Keratinocyte (primary cell): Measurements from ENCODE around the gene CNFN. TPM values are rescaled to one million over a fixed set of nuclear protein-coding genes. Genes with fewer than 3 reads are reported as not detected.

Source experiments
- DNase-seq: peaks from one replicate; pipeline ENCODE4 v3.0.0-alpha.2; 2011; ENCODE audit warnings: low read depth, missing footprints, low spot score
- FAIRE-seq: peaks from 2 replicates; lab custom pipeline; 2011; peaks lifted over from hg19 to GRCh38; lab: Jason Lieb, UNC
- H2AFZ ChIP-seq: 2 replicates; pipeline ENCODE4 v1.6.0; 2012; ENCODE audit warnings: low read length, control low read depth, inconsistent platforms; ENCODE audit not compliant: control insufficient read depth
- H3K27ac ChIP-seq: 2 replicates; pipeline ENCODE4 v1.5.1; 2011; ENCODE audit warnings: low read length; ENCODE audit not compliant: control insufficient read depth, insufficient read depth
- H3K27me3 ChIP-seq: 3 replicates; pipeline ENCODE4 v1.6.0; 2011; ENCODE audit warnings: low read length; ENCODE audit not compliant: control insufficient read depth, insufficient read depth; ENCODE audit errors: extremely low read depth
- H3K36me3 ChIP-seq, 2 experiments: 2 replicates in 1 of 2; 3 replicates in 1 of 2; pipeline ENCODE4 v1.5.1; 2011; ENCODE audit warnings: low read length in 2 of 2, mild to moderate bottlenecking in 1 of 2; ENCODE audit not compliant: control insufficient read depth in 2 of 2, insufficient read depth in 2 of 2; ENCODE audit errors: extremely low read depth in 1 of 2
- H3K4me1 ChIP-seq: 3 replicates; pipeline ENCODE4 v1.5.1; 2011; ENCODE audit warnings: low read length; ENCODE audit not compliant: control insufficient read depth, insufficient read depth; ENCODE audit errors: extremely low read depth
- H3K4me2 ChIP-seq: 3 replicates; pipeline ENCODE4 v1.6.0; 2011; ENCODE audit warnings: low read depth, low read length; ENCODE audit not compliant: control insufficient read depth, insufficient read depth; ENCODE audit errors: extremely low read depth
- H3K4me3 ChIP-seq, 3 experiments: fragments of 200-600 bp in 1 of 3; sonication (generic) in 1 of 3; 2 replicates in 2 of 3; 3 replicates in 1 of 3; pipeline ENCODE4 v1.5.1; 2011 to 2016; ENCODE audit warnings: low read length in 3 of 3, mild to moderate bottlenecking in 3 of 3, control low read depth in 2 of 3, inconsistent platforms in 1 of 3, low read depth in 1 of 3, mixed read lengths in 1 of 3, mixed run types in 1 of 3, moderate library complexity in 1 of 3; ENCODE audit not compliant: control insufficient read depth in 2 of 3, insufficient read depth in 2 of 3; ENCODE audit errors: extremely low read depth in 1 of 3
- H3K79me2 ChIP-seq: 2 replicates; pipeline ENCODE4 v1.6.0; 2012; ENCODE audit warnings: low read length; ENCODE audit not compliant: control insufficient read depth, insufficient read depth
- H3K9ac ChIP-seq: 3 replicates; pipeline ENCODE4 v1.6.0; 2011; ENCODE audit warnings: low read length; ENCODE audit not compliant: control insufficient read depth, insufficient read depth; ENCODE audit errors: extremely low read depth
- H3K9me1 ChIP-seq: 3 replicates; pipeline ENCODE4 v1.6.0; 2011; ENCODE audit warnings: low read length; ENCODE audit not compliant: control insufficient read depth, insufficient read depth; ENCODE audit errors: extremely low read depth
- H3K9me3 ChIP-seq: 2 replicates; pipeline ENCODE4 v1.5.1; 2012; ENCODE audit warnings: low read depth, low read length; ENCODE audit not compliant: control insufficient read depth
- H4K20me1 ChIP-seq: 3 replicates; pipeline ENCODE4 v1.6.0; 2011; ENCODE audit warnings: low read length; ENCODE audit not compliant: control insufficient read depth, insufficient read depth; ENCODE audit errors: extremely low read depth
- EZH2 ChIP-seq: IDR thresholded peaks from one replicate; pipeline ENCODE4 v1.6.1; 2012; ENCODE audit warnings: inconsistent platforms, mild to moderate bottlenecking, low read length, moderate library complexity
- dilution Hi-C: fragments of 300-500 bp; cut with MboI; formaldehyde crosslinking; loops from one replicate; pipeline ENCODE4 v1.7.0; 2020; ENCODE audit warnings: low sequenced_read_pairs; ENCODE audit not compliant: extremely low pct_ligation_motif_present
- polyA plus RNA-seq, 5 experiments: library from polyadenylated mRNA; depleted of rRNA in 3 of 5; stranded (reverse) in 3 of 5; stranded (forward) in 1 of 5; unstranded in 1 of 5; fragments of >200 nt; gene quantifications; 1 replicate in 1 of 5; 2 replicates in 3 of 5; 3 replicates in 1 of 5; pipeline versions ENCODE4 v1.2.1 to v1.2.3, GENCODE V29; 2011 to 2012; ENCODE audit warnings: missing spikeins in 2 of 5, low read depth in 1 of 5, low replicate concordance in 1 of 5
- TF ChIP-seq, protein P1 (sequence below), 3 experiments: IDR thresholded peaks in 1 of 3; conservative IDR thresholded peaks in 1 of 3; optimal IDR thresholded peaks in 1 of 3; 2 replicates in 2 of 3; 3 replicates in 1 of 3; pipeline versions ENCODE3 to v1.5.1; 2011; ENCODE audit warnings: low read length in 3 of 3, mild to moderate bottlenecking in 3 of 3, moderate library complexity in 2 of 3, control low read depth in 1 of 3, inconsistent platforms in 1 of 3; ENCODE audit not compliant: insufficient read depth in 2 of 3; ENCODE audit errors: extremely low read depth in 1 of 3

Gene CNFN
- polyA plus RNA-seq, 1 donor (not counting 4 experiments of a cell fraction or from before 2014, with no cell fraction given): 3.0 TPM

DNA sequence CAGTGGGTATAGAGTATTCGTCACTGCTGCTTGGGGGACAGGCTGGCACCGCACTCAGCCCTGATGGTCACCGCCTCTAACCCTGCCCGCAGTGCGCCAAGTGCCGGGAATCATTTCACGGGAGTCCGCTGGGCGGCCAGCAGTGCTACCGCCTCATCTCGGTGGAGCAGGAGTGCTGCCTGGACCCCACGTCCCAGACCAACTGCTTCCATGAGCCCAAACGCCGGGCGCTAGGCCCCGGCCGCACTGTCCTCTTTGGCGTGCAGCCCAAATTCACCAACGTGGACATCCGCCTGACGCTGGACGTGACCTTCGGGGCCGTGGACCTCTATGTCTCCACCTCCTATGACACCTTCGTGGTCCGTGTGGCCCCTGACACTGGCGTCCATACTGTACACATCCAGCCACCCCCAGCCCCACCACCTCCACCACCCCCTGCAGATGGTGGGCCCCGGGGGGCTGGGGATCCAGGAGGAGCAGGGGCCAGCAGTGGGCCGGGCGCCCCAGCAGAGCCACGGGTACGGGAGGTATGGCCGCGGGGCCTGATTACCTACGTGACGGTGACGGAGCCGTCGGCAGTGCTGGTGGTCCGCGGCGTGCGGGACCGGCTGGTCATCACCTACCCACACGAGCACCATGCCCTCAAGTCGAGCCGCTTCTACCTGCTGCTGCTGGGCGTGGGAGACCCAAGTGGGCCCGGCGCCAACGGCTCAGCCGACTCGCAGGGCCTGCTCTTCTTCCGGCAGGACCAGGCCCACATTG lies 14.5 kb downstream of the CNFN start:
- H3K27me3 ChIP-seq: peaks cover 3% of the 10 kb centered on the region
- H3K9me1 ChIP-seq: no peaks in the 10 kb centered on the region
- no peak overlapping the region for H3K4me2 ChIP-seq
- DNase-seq (no peak), FAIRE-seq (no peak)
- H4K20me1 ChIP-seq: no peaks in the 10 kb centered on the region
- H3K4me1 ChIP-seq: peaks cover 6% of the 10 kb centered on the region
- no peaks in the 10 kb centered on the region for H3K79me2 ChIP-seq
- TF ChIP-seq EZH2: no peak
- TF ChIP-seq, protein P1, sequence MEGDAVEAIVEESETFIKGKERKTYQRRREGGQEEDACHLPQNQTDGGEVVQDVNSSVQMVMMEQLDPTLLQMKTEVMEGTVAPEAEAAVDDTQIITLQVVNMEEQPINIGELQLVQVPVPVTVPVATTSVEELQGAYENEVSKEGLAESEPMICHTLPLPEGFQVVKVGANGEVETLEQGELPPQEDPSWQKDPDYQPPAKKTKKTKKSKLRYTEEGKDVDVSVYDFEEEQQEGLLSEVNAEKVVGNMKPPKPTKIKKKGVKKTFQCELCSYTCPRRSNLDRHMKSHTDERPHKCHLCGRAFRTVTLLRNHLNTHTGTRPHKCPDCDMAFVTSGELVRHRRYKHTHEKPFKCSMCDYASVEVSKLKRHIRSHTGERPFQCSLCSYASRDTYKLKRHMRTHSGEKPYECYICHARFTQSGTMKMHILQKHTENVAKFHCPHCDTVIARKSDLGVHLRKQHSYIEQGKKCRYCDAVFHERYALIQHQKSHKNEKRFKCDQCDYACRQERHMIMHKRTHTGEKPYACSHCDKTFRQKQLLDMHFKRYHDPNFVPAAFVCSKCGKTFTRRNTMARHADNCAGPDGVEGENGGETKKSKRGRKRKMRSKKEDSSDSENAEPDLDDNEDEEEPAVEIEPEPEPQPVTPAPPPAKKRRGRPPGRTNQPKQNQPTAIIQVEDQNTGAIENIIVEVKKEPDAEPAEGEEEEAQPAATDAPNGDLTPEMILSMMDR (optimal IDR thresholded peaks at IDR 0.05 in 1 of 3, IDR thresholded peaks at IDR 0.05 in 1 of 3, conservative IDR thresholded peaks at IDR 0.05 in 1 of 3; ENCODE audit: extremely low read depth in 1 of 3, insufficient read depth in 2 of 3, low read length in 3 of 3): no peak
- H3K9me3 ChIP-seq: no peaks in the 10 kb centered on the region
- no peak overlapping the region for H2AFZ ChIP-seq
- H3K36me3 ChIP-seq: peaks cover 0 to 4% of the 10 kb centered on the region in 2 experiments
- dilution Hi-C loops: no loop called here
- no peak overlapping the region for H3K27ac ChIP-seq
- H3K4me3 ChIP-seq: no peak overlapping the region
- H3K9ac ChIP-seq: no peak overlapping the region

DNA sequence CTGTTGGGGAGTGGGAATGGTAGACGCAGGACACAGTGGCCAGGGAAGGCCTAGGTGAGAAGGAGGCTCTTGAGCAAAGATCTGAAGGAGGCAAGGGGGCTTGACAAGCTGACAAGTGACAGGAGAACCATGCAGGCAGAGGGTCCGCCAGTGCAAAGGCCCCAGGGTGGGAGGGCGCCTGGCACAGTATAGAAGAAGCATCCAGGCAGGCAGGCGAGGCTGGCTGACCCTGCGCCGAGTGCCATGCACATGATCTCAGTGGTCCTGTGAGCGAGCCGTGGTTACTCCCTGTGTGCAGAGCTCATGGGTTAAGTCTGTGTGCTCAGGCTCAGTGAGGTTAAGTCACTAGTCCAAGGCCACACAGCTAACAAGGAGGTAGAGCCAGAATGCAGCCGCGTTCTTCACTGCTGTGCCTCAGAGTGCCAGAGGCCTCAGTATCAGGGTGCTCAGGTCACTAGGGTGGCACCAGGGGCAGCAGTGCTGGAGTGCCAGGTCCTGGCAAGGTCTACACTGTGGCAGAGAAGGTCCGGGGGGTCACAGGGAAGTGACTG lies 15.2 kb downstream of the CNFN start:
- Histone ChIP-seq H3K27me3 (no peaks in the 10 kb centered on the region), H3K4me2 (no peak overlapping the region), H3K36me3 (peaks cover 0 to 4% of the 10 kb centered on the region in 2 experiments), H3K79me2 (no peaks in the 10 kb centered on the region), H3K4me1 (peaks cover 6% of the 10 kb centered on the region), H3K9ac (no peak overlapping the region), H4K20me1 (no peaks in the 10 kb centered on the region), H3K9me1 (no peaks in the 10 kb centered on the region), H3K27ac (no peak overlapping the region), H3K4me3 (no peak overlapping the region), H3K9me3 (no peaks in the 10 kb centered on the region), H2AFZ (no peak overlapping the region)
- no peak for DNase-seq
- dilution Hi-C loops: no loop called here
- no peak for FAIRE-seq
- TF ChIP-seq, protein P1 (optimal IDR thresholded peaks at IDR 0.05 in 1 of 3, IDR thresholded peaks at IDR 0.05 in 1 of 3, conservative IDR thresholded peaks at IDR 0.05 in 1 of 3; ENCODE audit: extremely low read depth in 1 of 3, insufficient read depth in 2 of 3, low read length in 3 of 3): no peak
- no peak for TF ChIP-seq EZH2
